Kidney epithelial cell (primary cell): ENCODE data around the gene CSF2. TPM values are rescaled to one million over a fixed set of nuclear protein-coding genes. Genes with fewer than 3 reads are reported as not detected.

Source experiments
- DNase-seq: peaks from one replicate; pipeline ENCODE4 v3.0.0-alpha.2; 2010; ENCODE audit warnings: low read depth
- H3K27me3 ChIP-seq: 2 replicates; pipeline ENCODE4 v1.6.0; 2011; ENCODE audit warnings: low read length; ENCODE audit not compliant: control insufficient read depth, insufficient read depth
- H3K36me3 ChIP-seq: 2 replicates; pipeline ENCODE4 v1.5.1; 2011; ENCODE audit warnings: low read length; ENCODE audit not compliant: control insufficient read depth, insufficient read depth
- H3K4me3 ChIP-seq: 2 replicates; pipeline ENCODE4 v1.5.1; 2011; ENCODE audit warnings: low read depth, mild to moderate bottlenecking, control low read depth, low read length
- total RNA-seq: library from RNA; depleted of rRNA; stranded (reverse); fragments of >200 nt; gene quantifications from 2 replicates; pipeline ENCODE4 v1.2.3, GENCODE V29; 2015
- TF ChIP-seq, protein P1 (sequence below): IDR thresholded peaks from 2 replicates; pipeline ENCODE4 v1.5.1; 2011; ENCODE audit warnings: mild to moderate bottlenecking, moderate library complexity, low read length, control low read depth, inconsistent platforms; ENCODE audit not compliant: insufficient read depth, poor library complexity, severe bottlenecking

The CSF2 gene
- total RNA-seq, 1 donor from 2014 or later: 10.5 TPM

DNA sequence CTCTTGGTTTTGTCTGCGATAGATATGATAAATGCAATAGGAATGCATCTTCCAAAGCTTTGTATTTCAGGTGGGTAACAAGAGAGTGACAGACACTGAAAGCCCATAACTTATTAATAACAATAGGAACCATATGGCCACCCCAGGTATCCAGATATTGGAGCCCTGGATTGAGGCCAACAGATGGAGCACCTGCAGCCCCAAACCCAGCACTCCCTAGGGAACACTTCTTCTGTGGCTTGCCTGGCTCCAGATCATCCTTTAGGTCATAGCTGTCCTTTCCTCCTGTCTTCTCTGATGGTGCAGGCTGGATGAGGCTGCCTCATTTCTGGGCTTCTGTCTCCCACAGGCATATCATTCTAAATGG, 18.2 kb upstream of the CSF2 start:
- no peaks in the 10 kb centered on the region for H3K36me3 ChIP-seq
- TF ChIP-seq, protein P1, sequence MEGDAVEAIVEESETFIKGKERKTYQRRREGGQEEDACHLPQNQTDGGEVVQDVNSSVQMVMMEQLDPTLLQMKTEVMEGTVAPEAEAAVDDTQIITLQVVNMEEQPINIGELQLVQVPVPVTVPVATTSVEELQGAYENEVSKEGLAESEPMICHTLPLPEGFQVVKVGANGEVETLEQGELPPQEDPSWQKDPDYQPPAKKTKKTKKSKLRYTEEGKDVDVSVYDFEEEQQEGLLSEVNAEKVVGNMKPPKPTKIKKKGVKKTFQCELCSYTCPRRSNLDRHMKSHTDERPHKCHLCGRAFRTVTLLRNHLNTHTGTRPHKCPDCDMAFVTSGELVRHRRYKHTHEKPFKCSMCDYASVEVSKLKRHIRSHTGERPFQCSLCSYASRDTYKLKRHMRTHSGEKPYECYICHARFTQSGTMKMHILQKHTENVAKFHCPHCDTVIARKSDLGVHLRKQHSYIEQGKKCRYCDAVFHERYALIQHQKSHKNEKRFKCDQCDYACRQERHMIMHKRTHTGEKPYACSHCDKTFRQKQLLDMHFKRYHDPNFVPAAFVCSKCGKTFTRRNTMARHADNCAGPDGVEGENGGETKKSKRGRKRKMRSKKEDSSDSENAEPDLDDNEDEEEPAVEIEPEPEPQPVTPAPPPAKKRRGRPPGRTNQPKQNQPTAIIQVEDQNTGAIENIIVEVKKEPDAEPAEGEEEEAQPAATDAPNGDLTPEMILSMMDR: no peak
- no peak for DNase-seq
- no peak overlapping the region for H3K4me3 ChIP-seq
- H3K27me3 ChIP-seq: peaks cover 2% of the 10 kb centered on the region

DNA sequence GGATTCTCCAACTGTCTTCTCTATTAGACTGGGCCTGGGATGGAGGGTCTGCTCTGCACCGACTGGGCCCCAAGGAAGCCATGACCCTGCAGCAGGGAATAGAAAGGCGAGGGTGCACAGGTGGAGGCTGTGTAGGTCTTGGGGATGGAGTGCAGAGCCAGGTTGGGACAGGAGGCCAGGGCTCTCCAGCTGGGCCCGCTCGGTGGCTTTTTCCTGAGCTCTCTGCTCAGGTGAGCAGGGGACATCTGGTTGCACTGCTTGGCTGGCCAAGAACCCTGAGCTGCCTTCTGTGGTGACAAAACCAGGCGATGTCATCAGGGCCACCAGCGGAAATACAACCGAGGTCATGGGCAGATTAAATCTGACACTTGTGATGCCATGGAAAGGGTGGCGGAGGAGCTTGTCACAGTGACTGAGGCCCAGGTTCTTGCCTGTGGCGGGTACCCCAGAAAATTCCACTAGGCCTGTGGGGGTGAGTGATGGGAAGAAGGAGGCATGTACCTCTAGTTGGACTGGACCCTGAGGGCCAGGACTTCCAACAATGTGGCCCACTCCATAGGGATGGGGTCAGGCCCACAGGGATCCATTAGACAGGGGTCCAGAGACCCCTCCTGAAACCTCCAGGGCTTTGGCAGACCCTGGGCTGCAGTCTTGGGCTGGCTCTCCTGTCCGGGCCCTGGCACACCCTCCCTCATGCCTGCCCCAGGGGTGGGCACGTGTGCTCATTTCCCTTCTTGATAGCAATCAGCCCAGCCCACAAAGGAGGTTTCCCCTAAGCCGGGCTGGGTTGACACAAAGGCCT, 17.6 kb upstream of the CSF2 start:
- no peak for DNase-seq
- TF ChIP-seq, protein P1: no peak
- H3K36me3 ChIP-seq: no peaks in the 10 kb centered on the region

DNA sequence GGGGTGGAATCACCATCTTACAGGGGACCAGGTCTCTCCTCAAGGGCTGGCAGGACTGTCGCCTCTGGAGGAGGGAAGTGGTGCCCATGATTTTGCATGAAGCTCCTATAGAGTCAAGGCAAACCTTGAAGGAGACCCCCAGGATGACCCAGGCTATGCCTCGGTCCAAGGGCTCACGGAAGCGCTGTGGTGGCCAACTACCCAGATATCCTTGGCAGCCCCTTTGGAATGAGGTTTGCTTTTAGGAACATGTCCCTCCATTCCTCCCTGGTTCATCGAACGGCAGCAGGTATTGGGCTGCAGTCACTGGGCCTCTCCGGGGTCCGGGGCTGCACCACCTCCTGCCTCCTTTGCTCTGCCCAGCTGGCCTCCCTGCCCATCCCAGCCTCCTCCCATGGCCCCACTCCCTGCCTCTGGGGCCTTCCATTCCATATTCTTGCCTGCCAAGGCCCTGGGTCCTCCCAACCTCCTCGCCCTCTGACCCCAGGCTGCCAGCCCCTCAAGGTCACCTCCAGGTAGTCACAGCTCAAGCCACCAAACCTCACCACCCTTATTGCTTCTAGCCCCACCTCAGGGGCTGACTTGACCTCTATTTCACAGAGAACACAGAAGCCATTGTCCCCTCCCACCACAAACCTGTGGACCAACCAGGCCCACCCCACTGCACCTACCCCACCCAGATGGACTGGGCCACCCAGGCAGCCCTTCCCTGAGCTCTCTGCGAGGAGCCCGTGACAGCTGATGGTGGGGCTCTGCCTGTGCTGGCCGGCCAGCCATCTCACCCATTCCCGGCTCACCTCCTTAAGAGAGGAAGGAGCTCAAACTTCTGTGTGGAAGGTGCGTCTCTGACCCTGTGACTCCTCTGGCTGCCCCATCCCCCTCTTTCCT, 16.7 kb upstream of the CSF2 start:
- TF ChIP-seq, protein P1: no peak
- Histone ChIP-seq H3K36me3 (no peaks in the 10 kb centered on the region), H3K27me3 (no peaks in the 10 kb centered on the region), H3K4me3 (no peak overlapping the region)
- no peak for DNase-seq

More for the DNA sequence above, 17.6 kb upstream of the CSF2 start:
- Histone ChIP-seq H3K4me3 (no peak overlapping the region), H3K27me3 (peaks cover 2% of the 10 kb centered on the region)

DNA sequence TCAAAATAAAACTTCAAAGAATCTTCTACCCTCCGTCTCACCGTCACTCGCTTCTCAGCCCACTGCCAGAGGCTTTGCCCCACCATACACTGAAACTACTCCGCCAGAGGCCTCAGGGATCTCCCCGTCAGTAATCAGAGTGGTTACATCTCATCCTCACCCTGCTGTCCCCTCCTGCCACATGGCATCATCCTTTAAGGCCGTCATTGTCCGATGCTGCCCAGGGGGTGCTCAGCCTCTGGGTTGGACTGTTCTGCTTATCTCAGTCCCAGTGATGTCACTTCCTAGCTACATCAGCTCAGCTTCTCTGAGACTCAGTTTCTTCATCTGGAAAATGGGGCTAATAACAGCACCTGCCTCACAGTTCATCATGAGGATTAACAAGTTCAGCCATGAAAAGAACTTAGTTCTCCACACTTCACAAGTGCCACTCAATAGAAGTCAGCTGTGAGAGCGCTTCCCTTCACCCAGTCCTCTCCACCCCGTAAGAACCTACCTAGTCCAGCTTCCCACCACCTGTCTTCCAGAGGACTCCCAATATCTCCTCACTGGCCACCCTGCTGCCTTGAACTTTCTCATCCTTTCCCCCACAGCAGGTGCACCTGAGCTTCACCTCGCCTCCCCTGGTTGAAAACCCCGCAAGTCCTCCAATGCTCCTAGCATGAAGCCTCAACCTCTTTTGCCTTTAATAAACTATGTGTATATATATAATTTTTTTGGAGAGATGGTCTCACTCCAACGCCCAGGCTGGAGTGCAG, 15.9 kb upstream of the CSF2 start:
- Histone ChIP-seq H3K4me3 (no peak overlapping the region), H3K36me3 (no peaks in the 10 kb centered on the region), H3K27me3 (no peaks in the 10 kb centered on the region)
- DNase-seq: no peak
- TF ChIP-seq, protein P1: no peak

GRCh38 chr5:132058646-132059042, 14.9 kb upstream of the CSF2 start:
- Histone ChIP-seq H3K27me3 (no peaks in the 10 kb centered on the region), H3K36me3 (no peaks in the 10 kb centered on the region), H3K4me3 (no peak overlapping the region)
- no peak for DNase-seq
- TF ChIP-seq, protein P1: no peak
